ENCODE data around the gene NLGN1. TPM values are rescaled to one million over a fixed set of nuclear protein-coding genes. Genes with fewer than 3 reads are reported as not detected.

The NLGN1 gene
- total RNA-seq, 2 donors from 2014 or later, result 1.3 to 2.4 TPM

DNA sequence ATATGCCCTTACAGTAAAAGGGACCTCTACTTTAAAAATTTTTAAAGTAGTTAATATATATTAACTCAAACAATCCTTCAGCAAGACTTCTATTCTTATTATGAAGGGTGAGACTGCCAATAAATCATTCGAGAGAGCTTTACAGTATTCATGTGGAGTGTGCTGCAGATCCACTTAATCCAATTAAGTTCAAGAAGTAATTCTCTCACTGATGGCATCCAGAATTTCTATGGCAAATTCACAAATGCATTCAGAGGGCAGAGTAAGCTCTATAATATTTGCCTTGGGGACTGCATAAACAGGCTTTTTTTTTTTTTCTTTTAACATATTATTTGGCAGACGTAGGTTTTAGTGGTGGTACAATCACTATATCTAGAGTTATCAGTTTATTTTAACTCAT, 692.0 kb downstream of the NLGN1 start:
- no peak for DNase-seq (ENCODE audit: low spot score)
- Histone ChIP-seq H3K27ac (no peak overlapping the region), H3K4me1 (no peaks in the 10 kb centered on the region), H3K36me3 (no peaks in the 10 kb centered on the region), H3K27me3 (no peaks in the 10 kb centered on the region), H3K9me3 (no peaks in the 10 kb centered on the region), H3K4me3 (no peak overlapping the region)
- TF ChIP-seq, protein P1, sequence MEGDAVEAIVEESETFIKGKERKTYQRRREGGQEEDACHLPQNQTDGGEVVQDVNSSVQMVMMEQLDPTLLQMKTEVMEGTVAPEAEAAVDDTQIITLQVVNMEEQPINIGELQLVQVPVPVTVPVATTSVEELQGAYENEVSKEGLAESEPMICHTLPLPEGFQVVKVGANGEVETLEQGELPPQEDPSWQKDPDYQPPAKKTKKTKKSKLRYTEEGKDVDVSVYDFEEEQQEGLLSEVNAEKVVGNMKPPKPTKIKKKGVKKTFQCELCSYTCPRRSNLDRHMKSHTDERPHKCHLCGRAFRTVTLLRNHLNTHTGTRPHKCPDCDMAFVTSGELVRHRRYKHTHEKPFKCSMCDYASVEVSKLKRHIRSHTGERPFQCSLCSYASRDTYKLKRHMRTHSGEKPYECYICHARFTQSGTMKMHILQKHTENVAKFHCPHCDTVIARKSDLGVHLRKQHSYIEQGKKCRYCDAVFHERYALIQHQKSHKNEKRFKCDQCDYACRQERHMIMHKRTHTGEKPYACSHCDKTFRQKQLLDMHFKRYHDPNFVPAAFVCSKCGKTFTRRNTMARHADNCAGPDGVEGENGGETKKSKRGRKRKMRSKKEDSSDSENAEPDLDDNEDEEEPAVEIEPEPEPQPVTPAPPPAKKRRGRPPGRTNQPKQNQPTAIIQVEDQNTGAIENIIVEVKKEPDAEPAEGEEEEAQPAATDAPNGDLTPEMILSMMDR (IDR thresholded peaks at IDR 0.05), result no peak

- H3K4me1 ChIP-seq, result no peaks in the 10 kb centered on the region
- H3K36me3 ChIP-seq, result no peaks in the 10 kb centered on the region
- H3K4me3 ChIP-seq, result no peak overlapping the region
- H3K27me3 ChIP-seq, result no peaks in the 10 kb centered on the region
- no peak for DNase-seq (ENCODE audit: low spot score)
- TF ChIP-seq, protein P1 (IDR thresholded peaks at IDR 0.05), result no peak
- no peaks in the 10 kb centered on the region for H3K9me3 ChIP-seq
- no peak overlapping the region for H3K27ac ChIP-seq
Observed at GRCh38 chr3:174094669-174095068, 697.1 kb downstream of the NLGN1 start.

- H3K4me3 ChIP-seq, result no peak overlapping the region
- TF ChIP-seq, protein P1 (IDR thresholded peaks at IDR 0.05), result no peak
Observed at GRCh38 chr3:174097686-174098085, 700.1 kb downstream of the NLGN1 start.

GRCh38 chr3:174098746-174099145, 701.2 kb downstream of the NLGN1 start:
- Histone ChIP-seq H3K9me3 (no peaks in the 10 kb centered on the region), H3K27ac (no peak overlapping the region), H3K4me3 (no peak overlapping the region), H3K4me1 (no peaks in the 10 kb centered on the region), H3K27me3 (no peaks in the 10 kb centered on the region), H3K36me3 (no peaks in the 10 kb centered on the region)
- no peak for DNase-seq (ENCODE audit: low spot score)
- TF ChIP-seq, protein P1 (IDR thresholded peaks at IDR 0.05), result no peak

More at GRCh38 chr3:174097686-174098085, 700.1 kb downstream of the NLGN1 start:
- no peak for DNase-seq (ENCODE audit: low spot score)
- H3K9me3 ChIP-seq, result no peaks in the 10 kb centered on the region
- H3K27me3 ChIP-seq, result no peaks in the 10 kb centered on the region
- H3K36me3 ChIP-seq, result no peaks in the 10 kb centered on the region
- H3K27ac ChIP-seq, result no peak overlapping the region
- no peaks in the 10 kb centered on the region for H3K4me1 ChIP-seq

GRCh38 chr3:174099724-174100123, 702.2 kb downstream of the NLGN1 start:
- Histone ChIP-seq H3K36me3 (no peaks in the 10 kb centered on the region), H3K4me3 (no peak overlapping the region), H3K27me3 (no peaks in the 10 kb centered on the region), H3K4me1 (no peaks in the 10 kb centered on the region), H3K27ac (no peak overlapping the region), H3K9me3 (no peaks in the 10 kb centered on the region)
- DNase-seq (ENCODE audit: low spot score), result no peak
- TF ChIP-seq, protein P1 (IDR thresholded peaks at IDR 0.05), result no peak

DNA sequence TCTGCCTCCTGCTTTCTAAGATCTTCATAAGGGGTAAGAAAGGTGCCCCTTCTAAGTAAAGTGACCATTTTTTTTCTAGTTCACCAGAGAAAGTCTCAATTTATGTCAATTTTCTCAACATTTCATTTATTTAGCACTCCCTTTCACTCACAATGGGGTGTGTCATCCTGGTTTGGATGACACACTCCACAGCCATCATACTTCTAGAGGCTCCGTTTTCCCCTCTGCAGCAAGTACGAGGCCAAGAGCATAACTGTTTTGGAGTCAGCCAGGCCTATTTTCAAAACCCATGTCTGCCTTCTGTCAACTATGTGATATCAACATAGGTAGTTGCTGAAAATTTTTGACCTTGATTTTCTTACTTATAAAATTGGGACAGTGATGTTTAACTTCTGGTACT, 703.2 kb downstream of the NLGN1 start:
- no peaks in the 10 kb centered on the region for H3K36me3 ChIP-seq
- no peak overlapping the region for H3K27ac ChIP-seq
- no peak overlapping the region for H3K4me3 ChIP-seq
- TF ChIP-seq, protein P1 (IDR thresholded peaks at IDR 0.05), result no peak
- DNase-seq (ENCODE audit: low spot score), result no peak
- no peaks in the 10 kb centered on the region for H3K9me3 ChIP-seq
- H3K27me3 ChIP-seq, result no peaks in the 10 kb centered on the region
- no peaks in the 10 kb centered on the region for H3K4me1 ChIP-seq
